Stomach (tissue), 4 donors: ENCODE data around the gene C1orf52.

Experiments
- CTCF ChIP-seq, 7 experiments: fragments of 450-650 bp in 4 of 7; fragments of 200-600 bp in 3 of 7; sonication (generic) in 3 of 7; IDR thresholded peaks; one replicate each; pipeline ENCODE4 v1.5.1; 2016 to 2019; ENCODE audit warnings: antibody characterized with exemption in 7 of 7, control low read depth in 2 of 7, mild to moderate bottlenecking in 1 of 7
- POLR2AphosphoS5 ChIP-seq, 3 donors: sonication (generic); formaldehyde crosslinking; IDR thresholded peaks; one replicate each; pipeline ENCODE4 v1.6.1; 2016; ENCODE audit warnings: antibody characterized with exemption in 3 of 3

- peak in 1 of 7 experiments; percentile 46 for TF ChIP-seq CTCF (IDR thresholded peaks at IDR 0.05)
- no peak for TF ChIP-seq POLR2AphosphoS5 (IDR thresholded peaks at IDR 0.05)
Measured at GRCh38 chr1:85259912-85260274, 431 bp upstream of the C1orf52 start.
